OCI-LY3 (cell line): ENCODE data around the gene PDGFC.

ENCODE experiments used
- H2AFZ ChIP-seq: fragments of 200-600, 300-600 bp; shearing (Covaris generic); 2 replicates; pipeline ENCODE4 v1.6.0; 2014; ENCODE audit warnings: antibody characterized with exemption, low read depth, low read length
- H3K27ac ChIP-seq: fragments of 200-600, 300-600 bp; sonication (generic); 2 replicates; pipeline ENCODE4 v1.5.1; 2014; ENCODE audit warnings: mild to moderate bottlenecking, low read length, moderate library complexity, mixed read lengths
- H3K27me3 ChIP-seq: fragments of 200-600, 300-600 bp; sonication (generic); 2 replicates; pipeline ENCODE4 v1.6.1; 2014; ENCODE audit warnings: low read depth, low read length, mixed read lengths
- H3K36me3 ChIP-seq: fragments of 200-600, 300-600 bp; sonication (generic); replicated peaks from 2 replicates; pipeline ENCODE3; 2014; ENCODE audit warnings: low read depth, low read length, mixed read lengths
- H3K4me1 ChIP-seq: fragments of 300-600, 200-600 bp; sonication (generic); 2 replicates; pipeline ENCODE4 v1.6.1; 2014; ENCODE audit warnings: low read length, mixed read lengths
- H3K4me2 ChIP-seq: fragments of 200-600, 300-600 bp; sonication (generic); 2 replicates; pipeline ENCODE4 v1.6.1; 2014; ENCODE audit warnings: low read length, mixed read lengths
- H3K4me3 ChIP-seq: fragments of 300-600, 200-600 bp; sonication (generic); 2 replicates; pipeline ENCODE4 v1.5.1; 2014; ENCODE audit warnings: antibody characterized with exemption, mild to moderate bottlenecking, low read length, moderate library complexity
- H3K79me2 ChIP-seq: fragments of 300-600, 200-600 bp; shearing (Covaris generic); 2 replicates; pipeline ENCODE4 v1.6.1; 2014; ENCODE audit warnings: mild to moderate bottlenecking, low read length, mixed read lengths
- H3K9ac ChIP-seq: fragments of 300-600, 200-600 bp; shearing (Covaris generic); 2 replicates; pipeline ENCODE4 v1.6.0; 2014; ENCODE audit warnings: mild to moderate bottlenecking, low read length, moderate library complexity
- H3K9me3 ChIP-seq: fragments of 200-600, 300-600 bp; shearing (Covaris generic); 2 replicates; pipeline ENCODE4 v1.6.1; 2014; ENCODE audit warnings: low read length, mixed read lengths; ENCODE audit not compliant: insufficient read depth
- H4K20me1 ChIP-seq: fragments of 200-600, 300-600 bp; sonication (generic); 2 replicates; pipeline ENCODE4 v1.6.1; 2016; ENCODE audit warnings: low read length, mixed read lengths; ENCODE audit not compliant: insufficient read depth
- CTCF ChIP-seq: fragments of 200-600, 300-600 bp; sonication (generic); IDR thresholded peaks from 2 replicates; pipeline ENCODE4 v1.5.1; 2014; ENCODE audit warnings: antibody characterized with exemption, low read length, low read depth
- EZH2phosphoT487 ChIP-seq: fragments of 200-600 bp; shearing (Covaris generic); IDR thresholded peaks from 2 replicates; pipeline ENCODE4 v1.6.1; 2018; ENCODE audit warnings: antibody characterized with exemption, mixed run types, low read depth

PDGFC gene

GRCh38 chr4:156729416-156729815, 242.2 kb downstream of the PDGFC start:
- no peaks in the 10 kb centered on the region for H4K20me1 ChIP-seq
- no peak overlapping the region for H3K9ac ChIP-seq
- H3K27ac ChIP-seq, result no peak overlapping the region
- TF ChIP-seq CTCF (no peak), EZH2phosphoT487 (no peak)
- no peaks in the 10 kb centered on the region for H3K27me3 ChIP-seq
- H3K79me2 ChIP-seq, result no peaks in the 10 kb centered on the region
- H3K36me3 ChIP-seq, result peaks cover 7% of the 10 kb centered on the region
- no peak overlapping the region for H3K4me3 ChIP-seq
- H3K4me2 ChIP-seq, result no peak overlapping the region
- H2AFZ ChIP-seq, result no peak overlapping the region
- H3K4me1 ChIP-seq, result no peaks in the 10 kb centered on the region
- peaks cover 17% of the 10 kb centered on the region; the same call in 1 of the 2 replicates for H3K9me3 ChIP-seq

- Histone ChIP-seq H3K9ac (no peak overlapping the region), H3K27ac (no peak overlapping the region), H3K27me3 (no peaks in the 10 kb centered on the region), H3K4me3 (no peak overlapping the region), H3K4me1 (no peaks in the 10 kb centered on the region), H3K4me2 (no peak overlapping the region), H3K9me3 (no peaks in the 10 kb centered on the region), H4K20me1 (no peaks in the 10 kb centered on the region), H3K36me3 (no peaks in the 10 kb centered on the region), H3K79me2 (no peaks in the 10 kb centered on the region), H2AFZ (no peak overlapping the region)
- no peak for TF ChIP-seq EZH2phosphoT487
- TF ChIP-seq CTCF, result no peak
Observed at GRCh38 chr4:156725257-156725656, 246.3 kb downstream of the PDGFC start.

GRCh38 chr4:156723951-156724668, 247.5 kb downstream of the PDGFC start:
- H3K36me3 ChIP-seq, result no peaks in the 10 kb centered on the region
- no peak overlapping the region for H3K4me2 ChIP-seq
- no peaks in the 10 kb centered on the region for H3K27me3 ChIP-seq
- no peaks in the 10 kb centered on the region for H3K79me2 ChIP-seq
- no peaks in the 10 kb centered on the region for H3K9me3 ChIP-seq
- H3K27ac ChIP-seq, result no peak overlapping the region
- no peak overlapping the region for H3K9ac ChIP-seq
- no peaks in the 10 kb centered on the region for H4K20me1 ChIP-seq
- H3K4me1 ChIP-seq, result no peaks in the 10 kb centered on the region
- no peak overlapping the region for H3K4me3 ChIP-seq
- H2AFZ ChIP-seq, result no peak overlapping the region
- TF ChIP-seq CTCF (no peak), EZH2phosphoT487 (no peak)

GRCh38 chr4:156718226-156718625, 253.4 kb downstream of the PDGFC start:
- Histone ChIP-seq H2AFZ (no peak overlapping the region), H3K4me2 (no peak overlapping the region)

More at GRCh38 chr4:156718226-156718625, 253.4 kb downstream of the PDGFC start:
- no peaks in the 10 kb centered on the region for H3K9me3 ChIP-seq
- H3K9ac ChIP-seq, result no peak overlapping the region
- H3K4me1 ChIP-seq, result no peaks in the 10 kb centered on the region
- no peaks in the 10 kb centered on the region for H3K27me3 ChIP-seq
- no peaks in the 10 kb centered on the region for H3K36me3 ChIP-seq
- no peaks in the 10 kb centered on the region for H4K20me1 ChIP-seq
- no peak overlapping the region for H3K27ac ChIP-seq
- no peaks in the 10 kb centered on the region for H3K79me2 ChIP-seq
- no peak overlapping the region for H3K4me3 ChIP-seq
- TF ChIP-seq CTCF (no peak), EZH2phosphoT487 (no peak)
